Smooth muscle cell of the coronary artery (primary cell): ENCODE data around the gene TMF1. TPM values are rescaled to one million over a fixed set of nuclear protein-coding genes. Genes with fewer than 3 reads are reported as not detected.

Experiments used
- total RNA-seq: library from RNA; depleted of rRNA; stranded (reverse); fragments of >200 nt; gene quantifications from 2 replicates; pipeline ENCODE4 v1.2.3, GENCODE V29; 2014; ENCODE audit warnings: low replicate concordance

The TMF1 gene, protein sequence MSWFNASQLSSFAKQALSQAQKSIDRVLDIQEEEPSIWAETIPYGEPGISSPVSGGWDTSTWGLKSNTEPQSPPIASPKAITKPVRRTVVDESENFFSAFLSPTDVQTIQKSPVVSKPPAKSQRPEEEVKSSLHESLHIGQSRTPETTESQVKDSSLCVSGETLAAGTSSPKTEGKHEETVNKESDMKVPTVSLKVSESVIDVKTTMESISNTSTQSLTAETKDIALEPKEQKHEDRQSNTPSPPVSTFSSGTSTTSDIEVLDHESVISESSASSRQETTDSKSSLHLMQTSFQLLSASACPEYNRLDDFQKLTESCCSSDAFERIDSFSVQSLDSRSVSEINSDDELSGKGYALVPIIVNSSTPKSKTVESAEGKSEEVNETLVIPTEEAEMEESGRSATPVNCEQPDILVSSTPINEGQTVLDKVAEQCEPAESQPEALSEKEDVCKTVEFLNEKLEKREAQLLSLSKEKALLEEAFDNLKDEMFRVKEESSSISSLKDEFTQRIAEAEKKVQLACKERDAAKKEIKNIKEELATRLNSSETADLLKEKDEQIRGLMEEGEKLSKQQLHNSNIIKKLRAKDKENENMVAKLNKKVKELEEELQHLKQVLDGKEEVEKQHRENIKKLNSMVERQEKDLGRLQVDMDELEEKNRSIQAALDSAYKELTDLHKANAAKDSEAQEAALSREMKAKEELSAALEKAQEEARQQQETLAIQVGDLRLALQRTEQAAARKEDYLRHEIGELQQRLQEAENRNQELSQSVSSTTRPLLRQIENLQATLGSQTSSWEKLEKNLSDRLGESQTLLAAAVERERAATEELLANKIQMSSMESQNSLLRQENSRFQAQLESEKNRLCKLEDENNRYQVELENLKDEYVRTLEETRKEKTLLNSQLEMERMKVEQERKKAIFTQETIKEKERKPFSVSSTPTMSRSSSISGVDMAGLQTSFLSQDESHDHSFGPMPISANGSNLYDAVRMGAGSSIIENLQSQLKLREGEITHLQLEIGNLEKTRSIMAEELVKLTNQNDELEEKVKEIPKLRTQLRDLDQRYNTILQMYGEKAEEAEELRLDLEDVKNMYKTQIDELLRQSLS
- total RNA-seq = 30.3 and 34.7 TPM in 2 replicates

DNA sequence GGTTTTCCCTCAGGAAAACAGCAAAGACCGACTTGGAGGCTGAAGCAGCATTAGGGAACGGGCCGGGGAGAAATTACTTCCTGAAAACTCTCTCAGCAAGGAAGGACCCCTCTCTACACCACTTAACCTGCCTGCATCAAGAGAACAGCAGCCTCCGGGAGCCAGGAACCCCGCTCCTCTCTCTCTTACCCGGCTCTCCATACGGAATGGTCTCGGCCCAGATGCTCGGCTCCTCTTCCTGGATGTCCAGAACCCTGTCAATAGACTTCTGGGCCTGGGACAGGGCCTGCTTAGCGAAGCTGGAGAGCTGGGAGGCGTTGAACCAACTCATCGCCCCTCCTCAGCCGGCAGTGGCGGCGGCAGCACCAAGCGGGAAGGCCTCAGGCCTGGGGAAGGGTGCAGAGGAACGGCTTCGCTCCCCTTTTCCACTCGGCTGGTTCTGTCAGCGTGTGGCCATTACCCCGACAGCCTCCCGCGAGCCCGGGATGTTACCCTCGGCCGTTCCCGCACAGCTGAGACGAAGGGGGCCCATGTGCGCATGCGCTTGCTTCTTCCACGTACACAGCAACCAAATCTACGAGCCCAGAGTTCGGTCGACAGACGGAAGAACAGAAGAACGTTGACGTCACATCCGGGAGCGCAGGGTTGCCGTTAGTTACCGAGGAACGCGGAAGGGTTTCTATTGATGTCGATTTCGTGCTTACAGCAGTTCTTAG is at the start of gene TMF1:
TMF1 (minus strand) TSS at position 578 of the 716 bp plus-strand sequence; CDS start at position 331, 247 bp downstream.

DNA sequence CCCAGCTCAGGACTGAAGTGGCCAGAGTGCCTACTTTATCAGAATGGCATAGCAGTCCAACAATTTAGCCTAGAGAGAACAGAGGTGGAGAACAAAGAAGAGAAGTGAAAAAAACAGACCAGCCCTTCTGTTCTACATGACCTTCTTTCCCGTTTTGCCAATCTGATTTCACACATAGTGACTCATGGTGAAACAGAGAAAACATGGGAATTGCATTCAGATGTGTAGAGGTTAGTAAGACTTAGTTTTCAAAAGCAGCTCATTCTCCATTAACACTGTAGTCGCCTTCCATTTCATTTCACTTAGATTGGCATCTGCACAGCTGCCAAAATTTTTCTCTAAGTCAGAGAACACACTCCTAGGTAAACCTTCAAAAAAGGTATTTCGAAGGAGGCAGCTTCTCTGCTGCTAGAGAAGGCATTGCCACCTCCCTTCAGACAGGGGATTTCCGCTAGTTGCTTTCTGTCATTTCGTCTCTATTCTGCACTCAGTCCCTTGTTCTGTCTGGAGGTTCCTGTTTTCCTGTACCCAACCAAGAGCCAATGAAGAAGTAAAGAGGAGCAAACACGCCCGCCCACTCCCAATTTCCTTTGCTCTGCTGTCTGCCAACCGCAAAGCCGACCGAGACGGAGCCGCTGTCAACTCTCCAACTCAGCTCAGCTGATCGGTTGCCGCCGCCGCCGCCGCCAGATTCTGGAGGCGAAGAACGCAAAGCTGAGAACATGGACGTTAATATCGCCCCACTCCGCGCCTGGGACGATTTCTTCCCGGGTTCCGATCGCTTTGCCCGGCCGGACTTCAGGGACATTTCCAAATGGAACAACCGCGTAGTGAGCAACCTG is 32.4 kb upstream of the TMF1 start, which contains the start of gene ARL6IP5:
ARL6IP5 (plus strand) TSS at position 612 of the 842 bp plus-strand sequence; CDS start at position 723, 111 bp downstream.

DNA sequence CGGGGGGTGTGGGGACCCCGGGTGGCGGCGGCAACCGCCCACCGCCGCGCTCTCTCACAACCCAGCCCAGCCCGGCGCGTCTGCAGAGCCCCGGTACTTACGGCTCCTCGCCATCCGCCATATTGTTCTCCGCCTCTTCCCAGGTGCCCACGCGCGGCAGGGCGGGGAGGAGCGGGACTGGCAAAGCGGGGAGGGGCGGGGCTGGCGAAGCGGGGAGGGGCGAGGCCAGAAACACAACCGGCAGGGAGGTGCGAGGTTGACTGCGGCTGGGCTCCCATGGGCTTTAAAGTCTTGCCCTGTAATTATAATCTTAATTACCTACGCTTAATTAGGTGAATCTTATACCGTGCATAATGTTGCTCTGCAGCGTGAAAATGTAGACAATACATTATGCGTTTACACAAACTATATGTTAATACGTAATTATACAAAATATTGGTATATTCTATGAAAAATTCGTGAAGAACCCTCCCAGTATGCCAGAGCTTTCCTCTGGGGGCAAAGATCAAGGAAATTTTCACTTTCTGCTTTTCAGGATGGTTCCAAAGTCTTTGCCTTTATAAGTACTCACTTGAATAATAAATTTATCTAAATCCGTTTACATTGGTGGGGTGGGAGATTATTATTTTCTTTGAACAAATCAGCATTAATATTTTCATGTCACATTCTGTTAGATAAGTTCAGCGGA is 28.2 kb upstream of the TMF1 start, which contains the start of gene UBA3:
UBA3 (minus strand) TSS at position 133 of the 688 bp plus-strand sequence; CDS start at position 121, 12 bp downstream.

DNA sequence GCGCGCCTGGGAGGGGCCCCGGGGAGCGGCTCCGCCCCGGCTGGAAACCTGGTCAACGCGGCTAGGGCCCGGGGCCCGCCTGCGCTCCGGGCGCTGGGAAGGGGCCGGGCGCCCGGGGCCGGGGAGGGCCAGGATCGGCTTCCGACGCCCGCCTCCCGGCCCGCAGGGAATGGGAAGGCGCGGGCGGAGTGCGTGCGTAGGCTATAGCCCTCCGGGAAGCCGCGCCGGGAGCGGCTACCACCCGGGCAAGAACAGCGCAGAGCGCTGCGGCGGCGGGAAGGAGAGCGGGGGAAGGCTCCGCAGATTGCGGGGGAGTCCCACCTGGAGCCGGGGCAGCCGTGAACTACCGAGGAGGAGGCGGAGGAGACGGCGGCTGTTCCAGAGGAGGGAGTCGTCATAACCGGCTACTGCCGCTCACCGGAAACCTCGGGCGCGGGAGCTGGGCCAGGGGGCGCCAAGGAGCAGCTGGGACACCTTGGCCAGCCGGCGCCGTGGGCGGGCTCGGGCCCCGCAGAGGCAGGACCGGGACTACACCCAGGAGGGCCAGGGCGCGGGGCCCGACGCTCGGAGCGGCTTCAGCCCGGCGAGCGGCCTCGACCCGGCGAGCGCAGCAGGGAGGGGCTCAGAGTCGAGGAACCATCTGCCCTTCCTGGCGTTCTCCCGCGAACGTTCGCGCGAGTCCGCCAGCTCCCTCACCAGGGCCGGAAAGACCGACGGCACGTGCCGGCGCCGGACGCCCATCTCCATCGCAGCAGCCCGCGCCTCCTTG is 38.7 kb downstream of the TMF1 start, which contains the start of gene EOGT:
EOGT (minus strand) TSS at position 432 of the 769 bp plus-strand sequence. CDS start 3,838 bp downstream, outside the sequence.

Other genes with a start within 250 kb of the TMF1 start
- gene TAFA4, start 119.8 kb downstream of the TMF1 start, total RNA-seq = not detected in 2 replicates
- 6.3 and 60.5 TPM in 2 replicates for gene EOGT, start 38.6 kb downstream of the TMF1 start, total RNA-seq
- gene UBA3, start 28.0 kb upstream of the TMF1 start, total RNA-seq = 79.6 and 107 TPM in 2 replicates
- 80.0 and 117 TPM in 2 replicates for gene ARL6IP5, start 32.6 kb upstream of the TMF1 start, total RNA-seq
- gene LMOD3, start 70.3 kb upstream of the TMF1 start, total RNA-seq = not detected in 2 replicates